HG03066 (cell line): Measurements from ENCODE around the gene ANTKMT.

ENCODE experiments used
- ATAC-seq: cut with Tn5 transposase; IDR thresholded peaks from one replicate; pipeline ENCODE4 v1.9.1; 2021; ENCODE audit warnings: low read depth; ENCODE audit not compliant: unreplicated experiment

Gene ANTKMT

DNA sequence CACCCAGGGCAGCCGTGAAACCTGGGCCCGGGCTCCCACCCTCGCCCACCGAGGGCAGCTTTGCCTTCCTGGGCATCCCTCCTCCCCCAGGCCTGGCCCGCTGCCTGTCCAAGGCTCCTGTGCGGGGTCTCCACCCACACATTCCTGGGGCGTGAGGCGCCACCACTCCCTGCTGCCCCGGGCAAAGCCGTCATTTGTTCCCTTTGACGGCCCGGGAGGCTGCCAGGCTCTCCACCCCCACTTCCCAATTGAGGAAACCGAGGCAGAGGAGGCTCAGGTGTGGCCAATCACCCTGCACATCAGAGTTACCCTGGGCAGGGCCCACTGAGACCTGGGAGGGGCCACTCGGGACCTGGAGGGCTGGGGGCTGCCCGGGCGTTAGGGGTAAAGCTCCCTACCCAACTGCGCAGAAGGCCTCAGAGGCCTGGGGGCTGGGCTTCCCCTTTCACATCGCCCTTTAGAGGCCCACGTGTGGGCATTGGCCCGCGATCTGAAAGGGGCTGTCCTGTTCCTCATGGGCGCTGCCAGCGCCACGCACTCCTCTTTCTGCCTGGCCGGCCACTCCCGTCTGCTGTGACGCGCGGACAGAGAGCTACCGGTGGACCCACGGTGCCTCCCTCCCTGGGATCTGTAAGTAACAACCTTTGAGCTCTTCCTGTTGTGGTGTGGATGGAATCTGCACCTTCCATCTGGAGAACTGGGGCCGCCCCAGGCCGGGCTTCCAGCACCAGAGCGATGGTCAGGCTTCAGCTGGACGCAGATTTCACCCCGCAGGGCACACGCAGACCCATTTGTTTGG, 39.8 kb downstream of the ANTKMT start, which contains the start of gene MSLN:
Gene MSLN, plus strand, starts transcription at position 190 of the 799 bp plus-strand sequence. CDS start 1,947 bp downstream, outside the sequence.
- ATAC-seq = no peak

DNA sequence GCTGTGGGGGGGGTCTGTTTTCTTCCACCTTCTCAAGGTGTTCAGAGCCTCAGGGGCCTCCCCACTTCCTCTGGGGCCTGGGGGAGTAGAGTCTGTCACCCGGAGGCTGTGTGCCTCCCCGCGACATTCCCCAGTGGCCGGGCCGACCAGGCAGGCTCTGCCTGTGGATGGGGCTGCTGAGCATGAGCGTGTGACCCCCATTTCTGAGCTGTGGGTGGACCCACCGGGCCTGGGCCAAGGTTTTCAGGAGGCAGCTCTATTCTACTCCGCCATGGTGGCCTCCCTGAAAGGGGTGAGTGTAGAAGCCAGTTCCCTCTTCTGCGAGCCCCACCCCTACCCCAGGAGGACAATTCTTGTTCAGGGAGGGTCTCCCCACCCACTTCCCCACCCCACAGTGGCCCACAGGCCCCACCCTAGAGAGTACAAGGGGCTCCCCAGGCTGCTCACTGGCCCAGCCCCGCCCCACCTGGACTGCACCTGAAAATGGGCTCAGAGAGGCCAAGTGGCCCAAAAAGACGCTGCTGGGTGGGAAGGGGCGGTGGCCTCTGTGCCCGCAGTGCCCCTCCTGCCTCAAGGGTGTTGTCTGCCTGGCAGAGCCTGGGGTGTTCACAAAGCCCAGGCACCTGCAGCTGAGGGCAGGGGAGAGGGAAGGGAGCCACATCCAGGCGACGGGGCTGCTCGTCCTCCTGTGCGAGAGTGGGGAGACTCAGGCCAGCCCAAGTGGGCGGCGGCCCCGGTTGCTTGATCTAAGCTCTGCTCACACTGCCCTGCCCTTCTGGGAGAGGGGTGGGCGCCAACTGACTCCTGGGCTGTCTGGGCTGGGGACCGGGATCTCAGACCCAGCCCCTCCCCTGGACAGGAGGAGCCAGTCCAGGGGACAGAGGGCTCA, 40.9 kb downstream of the ANTKMT start:
- ATAC-seq = no peak

DNA sequence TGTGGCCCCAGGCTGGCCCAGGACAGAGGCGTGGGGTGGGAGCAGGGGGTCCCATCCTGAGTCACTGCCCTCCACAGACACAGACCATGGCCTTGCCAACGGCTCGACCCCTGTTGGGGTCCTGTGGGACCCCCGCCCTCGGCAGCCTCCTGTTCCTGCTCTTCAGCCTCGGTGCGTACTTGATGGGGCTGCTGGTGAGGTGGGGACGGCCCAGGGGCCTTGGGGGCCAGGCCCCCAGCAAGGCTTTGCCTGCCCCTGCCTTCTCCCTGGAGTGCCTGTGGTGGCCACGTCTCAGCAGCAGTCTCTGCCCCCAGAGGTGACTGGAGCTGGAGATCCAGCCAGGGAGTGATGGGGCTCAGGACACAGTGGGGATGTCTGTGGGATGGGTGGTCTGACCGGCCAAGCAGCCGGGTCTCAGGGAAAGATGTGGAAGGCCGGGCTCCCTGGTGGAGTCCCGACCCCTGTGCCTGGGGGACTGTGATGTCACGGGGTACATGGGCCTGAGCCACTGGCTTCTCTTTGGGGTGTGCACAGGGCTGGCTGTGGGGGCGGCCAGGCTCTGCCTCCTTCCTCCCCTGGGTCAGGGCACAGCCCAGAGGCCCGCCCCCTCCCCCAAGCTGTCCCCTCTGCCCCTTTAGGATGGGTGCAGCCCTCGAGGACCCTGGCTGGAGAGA, 41.8 kb downstream of the ANTKMT start:
- no peak for ATAC-seq

DNA sequence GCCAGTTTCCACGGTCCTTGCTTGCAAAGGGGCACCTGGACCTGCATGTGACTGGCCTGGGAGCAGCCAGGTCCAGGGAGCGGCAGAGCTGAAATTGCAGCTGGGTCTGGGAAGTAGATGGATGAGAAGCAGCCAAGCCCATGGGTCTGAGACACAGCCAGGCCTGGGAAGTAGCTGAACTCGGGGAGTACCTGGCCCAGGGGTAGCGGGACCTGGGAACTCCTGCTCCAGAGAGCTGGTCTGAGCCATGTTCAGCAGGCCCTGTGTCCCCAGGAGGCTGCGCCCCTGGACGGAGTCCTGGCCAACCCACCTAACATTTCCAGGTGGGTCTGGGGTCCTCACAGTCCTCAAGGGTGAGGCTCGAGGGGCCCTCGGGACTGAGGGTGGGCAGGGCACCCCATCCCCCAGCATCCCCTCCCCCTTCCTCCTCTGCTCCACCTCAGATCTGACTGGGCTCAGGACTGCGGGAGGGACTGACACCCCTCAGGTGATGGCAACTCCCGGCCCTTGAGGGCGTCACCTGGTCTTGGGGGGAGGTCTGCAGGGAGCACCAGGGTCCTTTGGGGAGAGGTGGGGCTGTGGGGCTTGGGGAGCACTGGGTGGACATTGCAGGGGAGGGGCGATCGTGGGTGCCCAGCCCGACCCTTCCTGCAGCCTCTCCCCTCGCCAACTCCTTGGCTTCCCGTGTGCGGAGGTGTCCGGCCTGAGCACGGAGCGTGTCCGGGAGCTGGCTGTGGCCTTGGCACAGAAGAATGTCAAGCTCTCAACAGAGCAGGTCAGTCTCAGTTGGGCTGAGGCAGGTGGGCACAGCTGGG, 42.6 kb downstream of the ANTKMT start:
- no peak for ATAC-seq

DNA sequence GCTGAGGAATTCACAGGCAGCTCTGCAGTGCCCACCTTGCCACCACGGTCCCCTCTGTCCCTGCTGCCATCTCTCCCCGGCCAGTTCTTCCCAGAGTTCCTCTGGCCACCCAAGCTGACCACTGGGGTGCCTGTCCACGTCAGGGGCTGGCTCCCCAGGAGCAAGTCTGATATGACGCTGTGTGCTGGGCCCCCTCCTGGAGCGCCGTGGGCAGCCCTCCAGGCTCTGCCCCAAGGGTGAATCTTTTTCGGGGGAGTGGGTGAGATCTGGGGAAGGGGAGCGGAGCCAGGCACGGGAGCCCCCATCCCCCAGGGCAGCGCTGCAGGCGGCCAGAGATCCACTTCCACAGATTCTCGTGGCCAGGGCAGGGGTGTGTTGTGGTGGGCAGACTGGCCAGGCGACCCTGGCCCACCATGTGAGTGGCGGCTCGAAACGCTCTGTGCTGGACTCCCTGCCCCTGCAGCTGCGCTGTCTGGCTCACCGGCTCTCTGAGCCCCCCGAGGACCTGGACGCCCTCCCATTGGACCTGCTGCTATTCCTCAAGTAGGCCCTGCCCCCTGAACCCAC, 43.3 kb downstream of the ANTKMT start:
- no peak for ATAC-seq

DNA sequence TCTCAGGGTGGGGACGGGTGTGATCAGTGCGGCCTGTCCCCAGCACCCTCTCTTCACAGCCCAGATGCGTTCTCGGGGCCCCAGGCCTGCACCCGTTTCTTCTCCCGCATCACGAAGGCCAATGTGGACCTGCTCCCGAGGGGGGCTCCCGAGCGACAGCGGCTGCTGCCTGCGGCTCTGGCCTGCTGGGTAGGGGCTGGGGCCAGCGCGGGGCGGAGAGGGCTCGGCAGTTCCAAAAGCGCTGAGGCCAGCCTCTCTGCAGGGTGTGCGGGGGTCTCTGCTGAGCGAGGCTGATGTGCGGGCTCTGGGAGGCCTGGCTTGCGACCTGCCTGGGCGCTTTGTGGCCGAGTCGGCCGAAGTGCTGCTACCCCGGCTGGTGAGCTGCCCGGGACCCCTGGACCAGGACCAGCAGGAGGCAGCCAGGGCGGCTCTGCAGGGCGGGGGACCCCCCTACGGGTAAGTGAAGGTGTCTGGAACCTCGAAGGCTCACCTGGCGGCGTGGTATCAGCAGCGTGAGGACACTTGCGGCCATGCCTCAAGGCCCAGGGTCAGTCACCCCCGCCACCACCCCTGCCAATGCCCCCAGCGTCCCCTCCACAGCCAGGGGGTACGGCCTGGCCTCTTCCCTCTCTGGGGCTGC, 44.0 kb downstream of the ANTKMT start:
- no peak for ATAC-seq

DNA sequence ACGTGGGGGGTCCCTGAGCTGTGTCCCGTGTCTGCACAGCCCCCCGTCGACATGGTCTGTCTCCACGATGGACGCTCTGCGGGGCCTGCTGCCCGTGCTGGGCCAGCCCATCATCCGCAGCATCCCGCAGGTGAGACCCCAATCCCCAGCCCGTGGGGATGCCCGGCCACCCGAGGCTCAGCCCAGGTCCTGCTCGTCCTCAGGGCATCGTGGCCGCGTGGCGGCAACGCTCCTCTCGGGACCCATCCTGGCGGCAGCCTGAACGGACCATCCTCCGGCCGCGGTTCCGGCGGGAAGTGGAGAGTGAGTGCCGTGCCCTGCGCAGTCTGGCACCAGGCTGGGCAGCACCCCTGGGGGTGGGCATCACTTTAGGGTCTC, 44.5 kb downstream of the ANTKMT start:
- ATAC-seq = no peak

DNA sequence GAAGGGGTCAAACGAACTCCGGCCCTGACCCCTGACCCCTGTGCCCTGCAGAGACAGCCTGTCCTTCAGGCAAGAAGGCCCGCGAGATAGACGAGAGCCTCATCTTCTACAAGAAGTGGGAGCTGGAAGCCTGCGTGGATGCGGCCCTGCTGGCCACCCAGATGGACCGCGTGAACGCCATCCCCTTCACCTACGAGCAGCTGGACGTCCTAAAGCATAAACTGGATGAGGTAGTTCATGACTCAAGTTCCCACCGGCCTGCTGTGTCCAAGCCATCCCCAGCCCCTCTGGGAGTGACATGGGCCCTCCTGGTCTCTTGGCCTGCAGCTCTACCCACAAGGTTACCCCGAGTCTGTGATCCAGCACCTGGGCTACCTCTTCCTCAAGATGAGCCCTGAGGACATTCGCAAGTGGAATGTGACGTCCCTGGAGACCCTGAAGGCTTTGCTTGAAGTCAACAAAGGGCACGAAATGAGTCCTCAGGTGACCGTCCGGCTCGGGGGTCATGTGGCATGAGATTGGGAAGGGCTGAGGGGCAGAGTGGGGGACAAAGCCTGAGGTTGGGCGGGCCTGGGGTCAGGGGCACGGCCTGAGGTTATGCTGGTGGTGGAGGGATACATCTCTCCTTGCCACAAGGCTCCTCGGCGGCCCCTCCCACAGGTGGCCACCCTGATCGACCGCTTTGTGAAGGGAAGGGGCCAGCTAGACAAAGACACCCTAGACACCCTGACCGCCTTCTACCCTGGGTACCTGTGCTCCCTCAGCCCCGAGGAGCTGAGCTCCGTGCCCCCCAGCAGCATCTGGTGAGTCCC, 45.3 kb downstream of the ANTKMT start:
- ATAC-seq = no peak

DNA sequence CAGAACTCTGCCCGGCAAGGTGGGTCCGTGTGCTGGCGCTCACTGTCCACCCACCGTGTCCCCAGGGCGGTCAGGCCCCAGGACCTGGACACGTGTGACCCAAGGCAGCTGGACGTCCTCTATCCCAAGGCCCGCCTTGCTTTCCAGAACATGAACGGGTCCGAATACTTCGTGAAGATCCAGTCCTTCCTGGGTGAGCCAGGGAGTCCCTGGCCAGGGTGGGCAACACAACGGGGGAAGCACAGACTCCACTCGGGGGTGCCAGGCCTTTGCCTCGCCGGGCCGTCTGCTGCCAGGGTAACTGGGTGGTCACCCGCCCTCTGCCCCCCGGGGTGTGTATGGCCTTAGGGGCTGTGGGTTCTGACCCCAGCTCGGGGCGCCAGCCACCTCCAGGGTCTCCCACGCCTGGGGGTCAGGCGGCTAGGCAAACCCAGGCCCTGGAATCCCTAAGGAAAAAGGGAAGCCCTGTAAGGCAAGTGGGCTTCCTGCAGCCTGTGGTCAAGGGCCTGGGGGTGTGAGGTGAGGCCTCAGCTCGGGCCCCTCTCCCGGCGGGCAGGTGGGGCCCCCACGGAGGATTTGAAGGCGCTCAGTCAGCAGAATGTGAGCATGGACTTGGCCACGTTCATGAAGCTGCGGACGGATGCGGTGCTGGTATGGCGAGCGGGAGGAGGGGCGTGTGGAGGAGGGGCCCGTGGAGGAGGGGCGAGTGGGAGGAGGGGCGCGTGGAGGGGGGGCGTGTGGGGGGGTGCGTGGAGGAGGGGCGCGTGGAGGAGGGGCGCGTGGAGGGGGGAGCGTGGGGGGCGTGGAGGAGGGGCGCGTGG, 46.1 kb downstream of the ANTKMT start:
- no peak for ATAC-seq

DNA sequence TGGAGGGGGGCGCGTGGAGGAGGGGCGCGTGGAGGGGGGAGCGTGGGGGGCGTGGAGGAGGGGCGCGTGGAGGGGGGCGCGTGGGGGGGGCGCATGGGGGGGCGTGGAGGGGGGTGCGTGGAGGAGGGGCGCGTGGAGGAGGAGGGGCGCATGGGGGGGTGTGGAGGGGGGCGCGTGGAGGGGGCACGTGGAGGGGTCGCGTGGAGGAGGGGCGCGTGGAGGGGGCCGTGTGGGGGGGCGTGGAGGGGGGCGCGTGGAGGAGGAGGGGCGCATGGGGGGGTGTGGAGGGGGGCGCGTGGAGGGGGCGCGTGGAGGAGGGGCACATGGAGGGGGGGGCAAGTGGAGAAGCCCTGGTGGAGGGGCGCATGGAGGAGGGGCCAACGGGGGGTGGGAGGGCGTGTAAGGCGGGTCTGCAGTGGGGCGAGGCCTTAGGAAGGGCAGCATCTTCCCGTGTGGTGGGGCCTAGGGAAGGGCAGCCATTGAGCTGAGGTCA, 46.8 kb downstream of the ANTKMT start:
- ATAC-seq = no peak

DNA sequence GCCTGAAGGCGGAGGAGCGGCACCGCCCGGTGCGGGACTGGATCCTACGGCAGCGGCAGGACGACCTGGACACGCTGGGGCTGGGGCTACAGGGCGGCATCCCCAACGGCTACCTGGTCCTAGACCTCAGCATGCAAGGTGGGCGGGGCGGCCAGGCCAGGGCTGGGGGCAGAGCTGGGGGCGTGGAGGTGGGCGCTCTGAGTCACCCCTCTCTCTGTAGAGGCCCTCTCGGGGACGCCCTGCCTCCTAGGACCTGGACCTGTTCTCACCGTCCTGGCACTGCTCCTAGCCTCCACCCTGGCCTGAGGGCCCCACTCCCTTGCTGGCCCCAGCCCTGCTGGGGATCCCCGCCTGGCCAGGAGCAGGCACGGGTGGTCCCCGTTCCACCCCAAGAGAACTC, 47.5 kb downstream of the ANTKMT start:
- no peak for ATAC-seq

DNA sequence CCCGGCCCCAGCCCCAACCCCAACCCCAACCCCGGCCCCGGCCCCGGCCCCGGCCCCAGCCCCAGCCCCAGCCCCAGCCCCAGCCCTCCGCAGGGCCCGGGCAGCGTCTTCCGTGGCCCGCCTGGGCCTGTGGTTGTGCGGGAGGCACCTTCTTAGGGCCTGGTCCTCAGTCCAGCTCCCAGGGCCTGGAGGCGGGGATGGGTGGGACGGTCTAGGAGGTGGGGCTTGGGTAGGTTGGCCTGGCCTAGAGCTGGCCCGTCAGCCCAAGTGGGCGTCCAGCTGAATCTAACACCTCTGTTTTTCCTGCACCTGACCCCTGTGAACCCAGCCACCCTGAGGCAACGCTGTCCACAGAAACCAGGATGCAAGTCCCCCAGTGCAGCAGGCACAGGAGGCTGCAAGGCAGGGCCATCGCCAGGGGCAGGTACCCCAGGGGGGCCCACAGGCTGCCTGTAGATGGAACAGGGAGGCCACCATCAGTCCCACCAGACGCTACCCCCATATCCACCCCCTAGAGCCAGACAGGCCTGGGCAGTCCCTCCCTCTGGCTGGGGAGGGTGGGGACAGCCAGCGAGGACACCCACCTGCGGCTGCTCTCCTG, 48.3 kb downstream of the ANTKMT start:
- no peak for ATAC-seq

DNA sequence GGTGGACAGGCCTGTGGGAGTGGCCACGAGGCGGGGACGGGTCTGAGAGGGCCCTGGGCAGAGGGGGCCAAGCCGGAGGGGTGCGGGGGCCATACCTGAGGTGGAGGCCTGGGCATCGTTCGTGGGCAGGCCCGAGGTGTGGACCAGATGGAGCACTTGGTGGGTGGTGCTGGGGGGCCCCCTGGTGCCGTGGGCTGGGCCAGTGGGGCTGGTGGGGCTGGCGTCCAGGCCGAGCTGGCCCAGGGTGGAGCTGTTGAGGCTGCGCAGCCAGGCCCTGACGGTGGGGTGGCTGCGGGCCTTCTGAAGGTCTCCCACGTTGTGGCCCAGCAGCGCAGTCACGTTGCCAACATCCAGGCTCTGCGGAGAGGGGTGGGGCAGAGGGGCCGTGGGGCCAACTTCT, 49.0 kb downstream of the ANTKMT start:
- ATAC-seq = no peak

DNA sequence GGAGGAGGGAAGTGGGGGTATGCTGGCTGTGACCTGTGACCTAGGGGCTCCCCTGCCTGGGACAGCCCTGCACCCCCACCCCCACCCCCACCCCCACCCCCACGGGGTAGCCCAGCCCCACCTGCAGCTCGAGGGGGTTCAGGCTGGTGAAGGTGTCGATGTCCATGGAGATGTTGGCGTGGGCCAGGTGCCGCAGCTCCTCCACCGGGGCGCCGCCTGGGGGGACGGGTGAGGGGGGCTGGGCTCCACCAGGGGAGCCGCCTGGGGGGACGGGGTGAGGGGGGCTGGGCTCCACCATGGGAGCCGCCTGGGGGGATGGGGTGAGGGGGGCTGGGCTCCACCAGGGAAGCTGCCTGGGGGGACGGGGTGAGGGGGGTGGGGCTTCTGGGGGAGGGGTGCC, 49.5 kb downstream of the ANTKMT start:
- no peak for ATAC-seq
